K562 (cell line): ENCODE data around the gene CNDP2.

Experiments
- CTCF ChIP-seq, 3 experiments: IDR thresholded peaks in 2 of 3; conservative IDR thresholded peaks in 1 of 3; 2 replicates each; pipeline ENCODE4 v1.5.1; 2011 to 2012; ENCODE audit warnings: low read length in 3 of 3, mild to moderate bottlenecking in 3 of 3, control low read depth in 2 of 3, improper control_type of control experiment in 1 of 3, inconsistent platforms in 1 of 3, low read depth in 1 of 3, mixed read lengths in 1 of 3, moderate library complexity in 1 of 3; ENCODE audit not compliant: insufficient read depth in 2 of 3
- REST ChIP-seq, 2 experiments: fragments of 450-650 bp; formaldehyde crosslinking in 1 of 2; IDR thresholded peaks; 2 replicates each; pipeline versions ENCODE4 v1.4.0 to v1.6.1; 2014 to 2020; ENCODE audit warnings: mild to moderate bottlenecking in 2 of 2, borderline replicate concordance in 1 of 2, low read depth in 1 of 2
- SPI1 ChIP-seq: IDR thresholded peaks from 2 replicates; pipeline ENCODE4 v1.6.1; 2011; ENCODE audit warnings: low read depth, low read length, control low read depth, borderline replicate concordance
- YBX1 ChIP-seq: fragments of 450-650 bp; IDR thresholded peaks from 2 replicates; pipeline ENCODE4 v1.7.1; 2016; ENCODE audit warnings: mild to moderate bottlenecking
- ZNF324 ChIP-seq: fragments of 250-450 bp; sonication (Bioruptor Pico); IDR thresholded peaks from 2 replicates; pipeline ENCODE4 v1.4.0; 2020; ENCODE audit warnings: mild to moderate bottlenecking

DNA sequence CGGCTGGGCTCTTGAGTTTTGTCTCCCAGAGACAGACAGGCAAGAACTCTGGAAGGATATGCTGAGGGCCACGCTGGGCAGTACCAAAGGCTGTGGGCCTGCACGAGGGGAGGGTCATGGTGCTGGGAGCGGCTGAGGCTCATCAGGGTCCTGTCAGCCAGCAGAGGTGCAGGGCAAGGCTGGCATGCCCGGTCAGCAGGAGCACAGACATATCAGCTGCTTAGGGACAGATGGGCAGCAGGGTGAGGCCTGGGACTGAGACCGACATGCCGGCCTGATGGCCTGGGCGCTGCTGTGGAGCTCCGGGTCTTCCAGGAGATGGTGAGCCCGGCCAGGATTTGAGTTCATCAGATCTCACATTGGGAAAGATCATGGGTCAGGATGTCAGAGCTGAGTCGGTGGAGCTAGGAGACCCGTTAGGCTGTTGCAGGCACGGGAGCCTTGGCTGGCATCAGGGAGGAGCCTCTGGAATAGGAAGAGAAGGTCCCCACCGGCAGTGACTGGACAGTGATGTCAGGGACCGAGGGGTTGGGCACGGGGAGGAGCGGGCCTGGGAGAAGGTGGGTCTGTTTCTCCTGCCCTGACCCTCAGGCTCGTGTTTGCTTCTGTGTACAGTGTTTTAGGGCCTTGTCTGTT is 18.8 kb downstream of the CNDP2 start:
- TF ChIP-seq SPI1 (no peak), REST (IDR thresholded peaks at IDR 0.05; ENCODE audit: borderline replicate concordance) (no peak), REST (CRISPR knock-in tag; IDR thresholded peaks at IDR 0.05; ENCODE audit: low read depth) (no peak), ZNF324 (CRISPR knock-in tag) (no peak), CTCF (IDR thresholded peaks at IDR 0.05 in 2 of 3, conservative IDR thresholded peaks at IDR 0.05 in 1 of 3; ENCODE audit: insufficient read depth in 2 of 3, low read depth in 1 of 3, low read length in 3 of 3) (no peak), YBX1 (no peak)
